GM19468 (cell line): Measurements from ENCODE around the gene SEC24C.
A peak's percentile ranks its signal among the peaks of the same experiment; 100 is the strongest.
"Not testable (repeated sequence)": the region's sequence is repeated elsewhere in the genome, so short reads cannot be mapped to it uniquely, and the experiment has no call there.

Experiments used
- ATAC-seq: cut with Tn5 transposase; IDR thresholded peaks from one replicate; pipeline ENCODE4 v1.9.1; 2021; ENCODE audit warnings: mild to moderate bottlenecking, moderate library complexity, moderate number of reproducible peaks; ENCODE audit not compliant: unreplicated experiment; ENCODE audit errors: extremely low read depth

Gene SEC24C

DNA sequence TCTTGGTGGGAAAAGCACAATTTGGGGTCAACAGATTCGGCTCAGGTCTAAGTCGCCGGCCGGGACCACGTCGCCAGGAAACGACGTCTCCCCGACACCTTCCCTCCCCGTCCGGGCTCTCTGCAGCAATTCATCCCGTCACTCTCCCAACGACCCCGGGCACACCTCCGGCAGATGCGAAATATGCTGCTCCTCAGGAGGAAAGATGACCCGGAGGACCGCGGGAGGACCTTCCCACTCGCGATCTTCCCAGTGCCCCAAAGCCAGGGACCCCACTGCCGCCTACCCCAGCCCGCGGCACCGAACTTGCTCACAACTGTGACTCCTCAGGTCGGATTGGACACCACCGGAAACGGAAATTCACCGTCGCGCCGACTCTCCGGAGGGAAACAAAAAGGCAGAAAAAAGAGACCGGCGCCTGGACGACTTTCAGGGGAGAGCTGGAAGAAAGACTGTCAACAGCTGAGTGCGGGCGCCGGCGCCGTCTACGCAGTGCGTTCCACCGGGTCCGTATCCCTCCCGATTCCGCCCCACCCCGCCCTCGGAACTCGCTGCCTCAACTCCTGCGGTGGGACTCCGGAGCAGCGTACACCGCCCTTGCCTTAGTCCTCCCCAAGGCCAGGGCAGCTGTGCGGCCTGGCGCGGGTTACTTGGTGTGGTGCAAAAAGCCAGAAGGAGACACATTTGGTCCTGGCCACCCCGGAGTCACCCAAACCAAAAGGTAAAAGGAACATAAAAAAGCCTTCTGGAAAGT lies 13.8 kb upstream of the SEC24C start:
- ATAC-seq, result peak; percentile 37

DNA sequence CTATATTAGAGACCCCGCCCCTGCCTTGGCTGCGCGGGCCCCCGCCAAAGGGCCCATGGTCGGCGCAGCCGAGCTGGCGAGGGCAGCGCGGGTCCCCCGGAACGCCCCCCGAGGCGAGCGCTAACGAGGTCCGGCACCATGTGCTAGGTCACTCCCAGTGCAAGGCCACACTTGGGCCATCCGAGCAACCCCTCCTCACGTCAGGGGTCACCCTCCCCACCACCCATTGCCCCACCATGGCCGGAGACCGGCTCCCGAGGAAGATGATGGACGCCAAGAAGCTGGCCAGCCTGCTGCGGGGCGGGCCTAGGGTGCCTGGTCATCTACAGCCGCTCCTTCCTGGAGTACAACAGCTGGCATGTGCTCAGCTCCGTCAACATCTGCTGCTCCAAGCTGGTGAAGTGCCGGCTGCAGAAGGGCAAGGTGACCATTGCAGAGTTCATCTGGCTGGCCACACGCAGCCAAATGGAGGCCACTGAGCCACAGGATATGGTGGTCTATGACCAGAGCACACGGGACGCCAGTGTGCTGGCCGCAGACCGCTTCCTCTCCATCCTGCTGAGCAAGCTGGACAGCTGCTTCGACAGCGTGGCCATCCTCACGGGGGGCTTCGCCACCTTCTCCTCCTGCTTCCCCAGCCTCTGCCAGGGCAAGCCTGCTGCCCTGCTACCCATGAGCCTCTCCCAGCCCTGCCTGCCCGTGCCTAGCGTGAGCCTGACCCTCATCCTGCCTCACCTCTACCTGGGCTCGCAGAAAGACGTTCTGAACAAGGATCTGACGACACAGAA lies 12.4 kb upstream of the SEC24C start:
- ATAC-seq, result no peak

DNA sequence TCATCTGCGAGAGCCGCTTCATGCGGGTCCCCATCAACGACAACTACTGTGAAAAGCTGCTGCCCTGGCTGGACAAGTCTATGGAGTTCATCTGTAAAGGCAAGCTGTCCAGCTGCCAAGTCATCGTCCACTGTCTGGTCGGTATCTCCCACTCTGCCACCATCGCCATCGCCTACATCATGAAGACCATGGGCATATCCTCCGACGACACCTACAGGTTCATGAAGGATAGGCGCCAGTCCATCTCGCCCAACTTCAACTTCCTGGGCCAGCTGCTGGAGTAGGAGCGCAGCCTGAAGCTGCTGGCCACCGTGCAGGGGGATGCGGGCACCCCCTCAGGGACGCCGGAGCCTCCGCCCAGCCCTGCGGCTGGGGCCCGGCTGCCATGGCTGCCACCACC lies 11.7 kb upstream of the SEC24C start:
- no peak for ATAC-seq

DNA sequence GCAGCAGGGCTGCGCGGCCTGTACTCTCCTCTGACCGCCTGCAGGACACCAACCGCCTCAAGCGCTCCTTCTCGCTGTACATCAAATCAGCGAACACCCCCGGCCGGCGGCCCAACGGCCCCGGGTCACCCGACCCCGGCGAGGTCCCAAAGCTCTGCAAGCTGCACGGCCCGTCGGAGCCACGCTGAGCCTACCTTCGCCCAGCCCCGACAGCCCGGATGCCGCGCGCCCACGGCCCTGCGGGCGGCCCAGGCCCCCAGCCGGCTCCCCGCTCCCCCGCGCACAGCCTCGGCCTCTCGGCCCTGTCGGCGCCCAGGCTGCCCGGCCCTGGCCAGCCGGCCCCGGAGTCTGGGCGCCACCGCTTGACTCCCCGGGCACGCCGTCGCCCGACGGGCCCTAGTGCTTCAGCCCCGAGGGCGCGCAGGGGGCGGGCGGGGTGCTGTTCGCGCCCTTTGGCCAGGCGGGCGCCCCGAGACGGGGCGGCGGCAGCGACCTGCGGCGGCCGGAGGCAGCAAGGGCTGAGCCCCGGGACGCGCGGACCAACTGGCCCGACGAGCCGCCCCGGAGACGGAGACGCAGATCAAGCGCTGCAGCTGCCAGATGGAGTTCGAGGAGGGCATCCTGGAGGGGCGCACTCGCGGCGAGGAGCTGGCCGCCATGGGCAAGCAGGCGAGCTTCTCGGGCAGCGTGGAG lies 11.1 kb upstream of the SEC24C start:
- ATAC-seq, result no peak

GRCh38 chr10:73734028-73734720 lies 10.0 kb upstream of the SEC24C start:
- ATAC-seq, result no peak

- ATAC-seq, result no peak
These were observed 9.3 kb upstream of the SEC24C start for GRCh38 chr10:73734796-73735305.

- not testable (repeated sequence) for ATAC-seq
These were observed 3.5 kb upstream of the SEC24C start for GRCh38 chr10:73740501-73741254.

DNA sequence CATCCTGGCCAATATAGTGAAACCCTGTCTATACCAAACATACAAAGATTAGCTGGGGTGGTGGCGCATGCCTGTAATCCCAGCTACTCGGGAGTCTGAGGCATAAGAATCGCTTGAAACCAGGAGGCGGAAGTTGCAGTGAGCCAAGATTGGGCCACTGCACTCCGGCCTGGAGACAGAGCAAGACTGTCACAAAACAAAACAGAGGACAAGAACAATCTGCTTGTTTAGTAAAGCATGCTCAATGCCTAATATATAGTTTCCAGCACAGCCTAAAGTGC lies 1.8 kb upstream of the SEC24C start:
- no peak for ATAC-seq

GRCh38 chr10:73743327-73743904 lies 756 bp upstream of the SEC24C start:
- ATAC-seq, result no peak

DNA sequence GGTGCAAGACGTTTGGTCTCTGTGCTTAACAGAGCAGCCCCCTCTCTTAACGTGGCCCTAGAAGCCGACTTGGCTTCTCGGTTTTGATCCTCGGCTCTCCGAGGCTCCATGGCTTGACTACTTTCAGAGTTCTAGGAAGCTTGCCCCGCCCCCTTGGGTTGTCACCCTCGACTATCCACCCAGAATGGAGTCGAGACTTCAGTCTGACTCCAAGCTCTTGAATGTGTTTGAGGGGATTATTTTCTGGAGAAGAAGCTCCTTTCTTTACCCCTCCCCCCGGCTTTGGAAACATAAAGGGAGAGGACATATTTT lies 448 bp downstream of the SEC24C start:
- ATAC-seq, result no peak

DNA sequence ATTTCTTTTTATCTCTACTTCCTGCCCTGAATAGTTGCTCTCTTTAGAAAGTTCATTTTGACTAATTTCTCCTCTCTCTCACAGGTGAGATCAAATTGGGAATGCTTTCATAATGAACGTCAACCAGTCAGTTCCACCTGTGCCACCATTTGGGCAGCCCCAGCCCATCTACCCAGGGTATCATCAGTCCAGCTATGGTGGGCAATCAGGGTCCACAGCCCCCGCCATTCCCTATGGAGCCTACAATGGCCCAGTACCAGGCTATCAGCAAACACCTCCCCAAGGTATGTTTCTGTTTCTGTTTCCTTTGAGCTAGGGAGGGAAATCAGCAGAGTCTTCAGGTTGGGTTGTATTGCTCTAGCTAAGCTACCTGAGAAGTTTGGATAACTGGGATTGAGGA lies 2.5 kb downstream of the SEC24C start:
- ATAC-seq, result no peak

DNA sequence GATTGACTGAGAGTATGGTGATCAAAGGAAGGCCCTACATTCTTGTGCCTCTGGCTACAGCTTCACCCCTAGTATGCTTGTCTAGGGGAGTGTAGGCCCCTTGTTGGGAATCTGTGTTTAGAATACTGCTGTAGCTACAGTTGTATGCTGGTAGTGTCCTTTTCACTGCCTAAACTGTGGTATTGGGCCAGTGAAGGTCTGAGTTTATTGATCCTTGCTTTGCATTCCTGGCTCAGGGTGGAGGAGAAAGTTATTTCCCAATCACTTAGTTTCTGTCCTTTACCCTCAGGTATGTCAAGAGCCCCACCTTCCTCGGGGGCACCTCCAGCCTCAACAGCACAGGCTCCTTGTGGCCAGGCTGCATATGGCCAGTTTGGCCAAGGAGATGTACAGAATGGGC lies 6.6 kb downstream of the SEC24C start:
- no peak for ATAC-seq

GRCh38 chr10:73756183-73756582 lies 12.0 kb downstream of the SEC24C start:
- no peak for ATAC-seq

DNA sequence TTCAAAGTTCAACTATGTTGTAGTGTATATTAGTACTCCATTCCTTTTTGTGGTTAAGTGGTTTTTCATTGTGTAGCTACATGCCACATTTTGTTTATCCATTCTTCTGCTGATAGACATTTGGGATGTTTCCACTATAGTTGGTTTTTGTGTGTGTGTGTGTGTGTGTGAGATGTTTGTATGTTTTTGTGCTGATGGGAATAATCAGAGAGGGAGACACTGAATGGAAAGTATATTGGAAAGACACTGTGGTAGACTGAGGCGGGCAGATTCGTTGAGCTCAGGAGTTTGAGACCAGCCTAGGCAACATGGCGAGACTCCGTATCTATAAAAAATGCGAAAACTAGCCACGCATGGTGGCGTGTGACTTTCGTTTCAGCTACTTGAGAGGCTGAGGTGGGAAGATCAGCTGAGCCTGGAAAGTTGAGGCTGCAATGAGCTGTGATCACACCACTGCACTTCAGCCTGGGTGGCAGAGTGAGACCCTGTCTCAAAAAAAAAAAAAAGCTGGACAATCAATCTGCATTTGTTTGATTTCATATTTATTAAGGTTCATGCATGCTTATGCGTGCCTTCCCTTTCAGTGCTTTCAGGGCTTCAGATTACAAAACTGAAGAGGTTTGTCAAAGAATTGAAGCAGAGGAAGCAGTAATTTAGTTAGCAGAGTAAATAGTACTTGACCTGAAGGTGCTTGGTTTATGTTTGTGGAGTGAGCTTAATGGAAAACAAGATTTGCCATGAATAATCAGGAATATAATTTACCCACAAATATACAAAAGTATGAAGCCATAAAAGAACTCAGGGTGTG lies 14.7 kb downstream of the SEC24C start:
- no peak for ATAC-seq

DNA sequence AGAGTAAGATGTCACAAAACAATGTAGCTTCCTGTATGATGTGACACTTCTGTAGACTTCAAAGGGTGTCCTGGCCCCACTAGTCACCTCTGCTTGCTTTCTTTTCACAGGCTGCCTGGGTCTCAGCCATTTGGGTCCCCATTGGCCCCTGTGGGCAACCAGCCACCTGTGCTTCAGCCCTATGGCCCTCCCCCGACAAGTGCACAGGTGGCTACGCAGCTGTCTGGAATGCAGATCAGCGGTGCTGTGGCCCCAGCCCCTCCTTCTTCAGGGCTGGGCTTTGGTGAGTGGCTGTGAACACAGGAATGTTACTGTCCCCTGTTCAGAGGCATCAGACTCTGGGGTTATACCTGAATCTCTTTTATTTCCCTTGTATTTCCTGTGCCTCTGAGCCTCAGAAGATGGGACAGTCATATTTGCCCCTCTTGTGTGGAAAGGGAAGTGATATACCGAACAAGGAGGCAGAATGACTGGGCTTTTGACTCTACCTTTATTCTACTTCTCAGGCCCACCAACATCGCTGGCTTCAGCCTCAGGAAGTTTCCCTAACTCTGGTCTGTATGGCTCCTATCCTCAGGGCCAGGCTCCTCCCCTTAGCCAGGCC lies 15.4 kb downstream of the SEC24C start:
- ATAC-seq, result no peak

GRCh38 chr10:73761781-73762180 lies 17.6 kb downstream of the SEC24C start:
- ATAC-seq, result no peak

DNA sequence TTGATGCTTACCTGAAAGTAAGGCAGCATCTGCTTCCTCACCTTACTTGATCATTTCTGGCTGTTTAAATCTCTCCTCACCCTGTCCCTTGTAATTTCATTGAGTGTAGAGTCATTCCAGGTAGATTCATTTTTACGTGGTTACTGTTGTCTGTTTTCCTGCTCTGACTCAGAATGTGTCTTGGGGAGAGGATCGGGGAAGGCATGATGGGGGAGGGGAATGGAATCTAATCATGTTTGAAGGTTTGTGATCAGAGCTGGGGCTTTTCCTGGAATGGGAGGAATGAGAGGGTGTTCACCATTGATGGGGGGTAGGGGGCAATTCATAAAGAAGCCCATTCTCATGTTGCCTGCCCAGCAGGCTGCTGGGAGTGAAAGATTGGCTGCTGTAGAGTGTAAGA lies 18.7 kb downstream of the SEC24C start:
- ATAC-seq, result no peak

- no peak for ATAC-seq
These were observed 19.2 kb downstream of the SEC24C start for GRCh38 chr10:73763343-73763742.
